OCI-LY3 (cell line): Measurements from ENCODE around the gene CPTP.

Experiments
- H2AFZ ChIP-seq: fragments of 200-600, 300-600 bp; shearing (Covaris generic); 2 replicates; pipeline ENCODE4 v1.6.0; 2014; ENCODE audit warnings: antibody characterized with exemption, low read depth, low read length
- H3K27ac ChIP-seq: fragments of 200-600, 300-600 bp; sonication (generic); 2 replicates; pipeline ENCODE4 v1.5.1; 2014; ENCODE audit warnings: mild to moderate bottlenecking, low read length, moderate library complexity, mixed read lengths
- H3K27me3 ChIP-seq: fragments of 200-600, 300-600 bp; sonication (generic); 2 replicates; pipeline ENCODE4 v1.6.1; 2014; ENCODE audit warnings: low read depth, low read length, mixed read lengths
- H3K36me3 ChIP-seq: fragments of 200-600, 300-600 bp; sonication (generic); replicated peaks from 2 replicates; pipeline ENCODE3; 2014; ENCODE audit warnings: low read depth, low read length, mixed read lengths
- H3K4me1 ChIP-seq: fragments of 300-600, 200-600 bp; sonication (generic); 2 replicates; pipeline ENCODE4 v1.6.1; 2014; ENCODE audit warnings: low read length, mixed read lengths
- H3K4me2 ChIP-seq: fragments of 200-600, 300-600 bp; sonication (generic); 2 replicates; pipeline ENCODE4 v1.6.1; 2014; ENCODE audit warnings: low read length, mixed read lengths
- H3K4me3 ChIP-seq: fragments of 300-600, 200-600 bp; sonication (generic); 2 replicates; pipeline ENCODE4 v1.5.1; 2014; ENCODE audit warnings: antibody characterized with exemption, mild to moderate bottlenecking, low read length, moderate library complexity
- H3K79me2 ChIP-seq: fragments of 300-600, 200-600 bp; shearing (Covaris generic); 2 replicates; pipeline ENCODE4 v1.6.1; 2014; ENCODE audit warnings: mild to moderate bottlenecking, low read length, mixed read lengths
- H3K9ac ChIP-seq: fragments of 300-600, 200-600 bp; shearing (Covaris generic); 2 replicates; pipeline ENCODE4 v1.6.0; 2014; ENCODE audit warnings: mild to moderate bottlenecking, low read length, moderate library complexity
- H3K9me3 ChIP-seq: fragments of 200-600, 300-600 bp; shearing (Covaris generic); 2 replicates; pipeline ENCODE4 v1.6.1; 2014; ENCODE audit warnings: low read length, mixed read lengths; ENCODE audit not compliant: insufficient read depth
- H4K20me1 ChIP-seq: fragments of 200-600, 300-600 bp; sonication (generic); 2 replicates; pipeline ENCODE4 v1.6.1; 2016; ENCODE audit warnings: low read length, mixed read lengths; ENCODE audit not compliant: insufficient read depth
- EZH2phosphoT487 ChIP-seq: fragments of 200-600 bp; shearing (Covaris generic); IDR thresholded peaks from 2 replicates; pipeline ENCODE4 v1.6.1; 2018; ENCODE audit warnings: antibody characterized with exemption, mixed run types, low read depth
- TF ChIP-seq, protein P1 (sequence below): fragments of 200-600, 300-600 bp; sonication (generic); IDR thresholded peaks from 2 replicates; pipeline ENCODE4 v1.5.1; 2014; ENCODE audit warnings: antibody characterized with exemption, low read length, low read depth

Gene CPTP

DNA sequence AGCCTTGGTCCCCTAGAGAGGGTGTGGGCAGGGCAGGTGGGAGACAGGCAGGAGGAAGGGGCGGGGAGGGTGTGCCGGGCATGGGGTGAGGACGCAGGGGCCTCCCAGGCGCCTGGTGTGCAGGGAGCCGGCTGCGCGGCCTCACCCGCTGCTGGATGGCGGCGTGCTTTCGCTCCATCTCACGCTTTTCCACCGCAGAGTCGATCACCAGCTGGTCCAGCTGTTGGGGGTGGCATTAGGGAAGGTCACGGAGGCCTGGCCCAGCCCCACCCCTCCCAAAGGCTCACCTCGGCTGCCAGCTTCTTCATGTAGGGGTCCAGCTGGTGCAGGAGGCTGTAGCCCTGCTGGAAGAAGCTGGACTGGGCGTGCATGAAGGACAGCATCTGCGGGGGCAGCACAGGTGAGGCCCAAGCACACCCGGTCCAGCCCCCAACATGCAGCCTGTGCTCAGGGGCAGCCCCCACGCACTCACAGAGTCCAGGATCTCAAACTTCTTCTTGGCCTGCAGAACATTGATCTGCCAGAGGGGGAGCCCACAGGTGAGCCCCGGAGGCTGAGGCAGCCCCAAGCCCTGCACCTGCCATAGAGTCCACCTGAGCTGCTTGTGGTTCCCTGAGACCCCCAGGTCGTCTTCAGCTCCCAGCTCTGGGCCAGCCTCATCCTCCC, 24.8 kb upstream of the CPTP start:
- no peaks in the 10 kb centered on the region for H3K79me2 ChIP-seq
- H4K20me1 ChIP-seq, result 0 out of 2 replicates have a peak, but pooled peaks cover 3% of the 10 kb centered on the region
- H3K9me3 ChIP-seq, result no peaks in the 10 kb centered on the region
- H3K36me3 ChIP-seq, result no peaks in the 10 kb centered on the region
- H3K4me1 ChIP-seq, result no peaks in the 10 kb centered on the region
- no peak overlapping the region for H3K27ac ChIP-seq
- H2AFZ ChIP-seq, result no peak overlapping the region
- H3K27me3 ChIP-seq, result no peaks in the 10 kb centered on the region
- no peak overlapping the region for H3K4me3 ChIP-seq
- H3K4me2 ChIP-seq, result no peak overlapping the region
- H3K9ac ChIP-seq, result no peak overlapping the region
- TF ChIP-seq EZH2phosphoT487, result no peak
- TF ChIP-seq, protein P1, sequence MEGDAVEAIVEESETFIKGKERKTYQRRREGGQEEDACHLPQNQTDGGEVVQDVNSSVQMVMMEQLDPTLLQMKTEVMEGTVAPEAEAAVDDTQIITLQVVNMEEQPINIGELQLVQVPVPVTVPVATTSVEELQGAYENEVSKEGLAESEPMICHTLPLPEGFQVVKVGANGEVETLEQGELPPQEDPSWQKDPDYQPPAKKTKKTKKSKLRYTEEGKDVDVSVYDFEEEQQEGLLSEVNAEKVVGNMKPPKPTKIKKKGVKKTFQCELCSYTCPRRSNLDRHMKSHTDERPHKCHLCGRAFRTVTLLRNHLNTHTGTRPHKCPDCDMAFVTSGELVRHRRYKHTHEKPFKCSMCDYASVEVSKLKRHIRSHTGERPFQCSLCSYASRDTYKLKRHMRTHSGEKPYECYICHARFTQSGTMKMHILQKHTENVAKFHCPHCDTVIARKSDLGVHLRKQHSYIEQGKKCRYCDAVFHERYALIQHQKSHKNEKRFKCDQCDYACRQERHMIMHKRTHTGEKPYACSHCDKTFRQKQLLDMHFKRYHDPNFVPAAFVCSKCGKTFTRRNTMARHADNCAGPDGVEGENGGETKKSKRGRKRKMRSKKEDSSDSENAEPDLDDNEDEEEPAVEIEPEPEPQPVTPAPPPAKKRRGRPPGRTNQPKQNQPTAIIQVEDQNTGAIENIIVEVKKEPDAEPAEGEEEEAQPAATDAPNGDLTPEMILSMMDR, result peak; percentile 33

DNA sequence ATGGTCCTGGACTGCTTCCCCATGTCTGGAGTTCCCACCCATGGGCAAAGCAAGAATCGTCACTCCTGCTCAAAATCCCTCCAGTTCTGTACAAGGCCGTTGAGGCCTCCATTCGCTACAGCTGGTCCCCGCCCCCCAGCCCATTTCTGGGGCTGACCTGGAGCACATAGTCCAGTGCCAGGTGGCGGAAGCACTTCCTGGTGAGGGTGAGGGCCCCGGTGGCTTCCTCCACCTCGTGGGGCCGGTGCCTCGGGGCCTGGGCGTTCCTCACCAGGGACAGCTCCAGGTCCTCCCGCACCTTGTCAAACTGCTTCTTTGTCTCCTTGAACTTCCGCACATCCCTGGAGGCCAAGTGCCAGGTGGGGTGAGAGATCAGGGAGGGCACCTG, 24.3 kb upstream of the CPTP start:
- no peak for TF ChIP-seq EZH2phosphoT487
- TF ChIP-seq, protein P1, result no peak
- no peak overlapping the region for H3K9ac ChIP-seq
- H3K27ac ChIP-seq, result no peak overlapping the region
- no peak overlapping the region for H3K4me3 ChIP-seq
- H3K4me2 ChIP-seq, result no peak overlapping the region
- no peaks in the 10 kb centered on the region for H3K79me2 ChIP-seq
- H3K4me1 ChIP-seq, result peaks cover 4% of the 10 kb centered on the region
- no peaks in the 10 kb centered on the region for H3K36me3 ChIP-seq
- no peaks in the 10 kb centered on the region for H3K9me3 ChIP-seq
- no peak overlapping the region for H2AFZ ChIP-seq
- 0 out of 2 replicates have a peak, but pooled peaks cover 3% of the 10 kb centered on the region for H4K20me1 ChIP-seq
- H3K27me3 ChIP-seq, result no peaks in the 10 kb centered on the region

DNA sequence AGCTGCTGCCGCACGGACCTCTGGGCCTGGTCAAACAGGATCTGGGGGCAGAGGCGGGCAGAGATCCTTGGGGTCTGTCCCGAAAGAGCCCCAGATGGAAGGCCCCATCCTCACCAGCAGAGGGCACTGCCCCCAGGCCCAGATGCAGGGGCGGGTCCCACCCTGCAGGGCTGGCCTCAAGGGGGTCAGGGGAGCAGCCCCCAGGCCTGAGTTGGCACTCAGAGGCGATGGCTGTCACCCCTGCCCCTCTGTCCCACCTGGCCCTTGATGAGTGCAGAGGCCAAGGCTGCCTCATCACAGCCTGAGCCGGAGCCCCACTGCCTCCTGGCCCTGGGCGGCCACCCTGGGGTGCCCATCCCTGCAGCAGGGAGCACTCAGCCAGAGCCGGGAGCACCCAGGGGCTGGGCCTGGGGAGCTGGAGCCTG, 22.6 kb upstream of the CPTP start:
- no peak overlapping the region for H3K9ac ChIP-seq
- H3K9me3 ChIP-seq, result no peaks in the 10 kb centered on the region
- no peak overlapping the region for H3K27ac ChIP-seq
- H3K4me1 ChIP-seq, result peaks cover 20% of the 10 kb centered on the region
- H3K79me2 ChIP-seq, result peaks cover 4% of the 10 kb centered on the region; the same call in 1 of the 2 replicates
- H3K4me2 ChIP-seq, result no peak overlapping the region
- no peak overlapping the region for H3K4me3 ChIP-seq
- TF ChIP-seq, protein P1, result peak; percentile 55
- no peak for TF ChIP-seq EZH2phosphoT487
- no peaks in the 10 kb centered on the region for H3K36me3 ChIP-seq
- H2AFZ ChIP-seq, result no peak overlapping the region
- no peaks in the 10 kb centered on the region for H3K27me3 ChIP-seq
- H4K20me1 ChIP-seq, result 0 out of 2 replicates have a peak, but pooled peaks cover 3% of the 10 kb centered on the region

DNA sequence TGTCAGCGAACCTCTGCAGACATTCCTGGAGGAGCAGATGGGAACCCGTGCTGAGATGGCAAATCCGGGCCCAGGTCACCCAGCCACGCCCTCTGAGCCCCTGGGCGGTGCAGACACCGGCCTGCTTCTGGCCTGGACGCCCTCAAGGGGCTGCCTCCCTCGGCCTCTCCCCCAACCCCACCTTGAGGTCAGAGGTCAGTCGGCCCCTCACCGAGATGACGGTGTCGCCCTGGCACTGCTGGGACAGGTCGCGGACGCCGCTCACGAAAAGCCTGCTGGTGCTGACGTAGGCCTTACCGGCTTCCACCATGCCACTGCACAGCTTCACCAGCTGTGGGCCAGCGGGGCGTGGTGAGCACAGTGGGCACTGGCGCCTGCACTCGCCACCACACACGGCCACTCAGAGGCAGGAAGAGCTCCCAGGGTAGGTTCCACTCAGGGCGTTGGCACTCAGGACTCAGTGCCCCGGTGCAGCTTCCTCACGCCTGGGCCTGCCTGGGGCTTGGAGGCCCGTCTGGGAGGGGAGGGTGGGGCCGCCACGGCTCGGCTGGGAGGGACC, 21.6 kb upstream of the CPTP start:
- H3K4me2 ChIP-seq, result no peak overlapping the region
- no peak for TF ChIP-seq EZH2phosphoT487
- TF ChIP-seq, protein P1, result no peak
- 0 out of 2 replicates have a peak, but pooled peaks cover 3% of the 10 kb centered on the region for H4K20me1 ChIP-seq
- H3K9me3 ChIP-seq, result no peaks in the 10 kb centered on the region
- H3K4me3 ChIP-seq, result no peak overlapping the region
- no peak overlapping the region for H2AFZ ChIP-seq
- H3K4me1 ChIP-seq, result peaks cover 20% of the 10 kb centered on the region
- H3K9ac ChIP-seq, result no peak overlapping the region
- H3K36me3 ChIP-seq, result no peaks in the 10 kb centered on the region
- peaks cover 4% of the 10 kb centered on the region; the same call in 1 of the 2 replicates for H3K79me2 ChIP-seq
- H3K27ac ChIP-seq, result no peak overlapping the region
- H3K27me3 ChIP-seq, result no peaks in the 10 kb centered on the region
